Muscle layer of duodenum (tissue), 2 donors: ENCODE results near the gene GUCY1A1.

Experiments
- H3K27ac ChIP-seq: one replicate; pipeline ENCODE4 v1.7.0; 2013; ENCODE audit warnings: mild to moderate bottlenecking, low read length
- H3K27me3 ChIP-seq: one replicate; pipeline ENCODE4 v1.7.0; 2013; ENCODE audit warnings: low read depth, mild to moderate bottlenecking, control low read depth, low read length
- H3K36me3 ChIP-seq, 2 donors: one replicate each; pipeline ENCODE4 v1.7.0; 2013; ENCODE audit warnings: low read length in 2 of 2, control low read depth in 1 of 2, mild to moderate bottlenecking in 1 of 2; ENCODE audit not compliant: insufficient read depth in 2 of 2, control insufficient read depth in 1 of 2
- H3K4me1 ChIP-seq, 2 donors: one replicate each; pipeline ENCODE4 v1.7.0; 2013; ENCODE audit warnings: low read length in 2 of 2, mild to moderate bottlenecking in 2 of 2, control low read depth in 1 of 2, moderate library complexity in 1 of 2; ENCODE audit not compliant: insufficient read depth in 2 of 2, control insufficient read depth in 1 of 2
- H3K4me3 ChIP-seq, 2 donors: one replicate each; pipeline ENCODE4 v1.7.0; 2013; ENCODE audit warnings: low read length in 2 of 2, low read depth in 1 of 2, mild to moderate bottlenecking in 1 of 2
- H3K9me3 ChIP-seq, 2 donors: one replicate each; pipeline ENCODE4 v1.7.0; 2013; ENCODE audit warnings: low read length in 2 of 2, control low read depth in 1 of 2, mild to moderate bottlenecking in 1 of 2; ENCODE audit not compliant: control insufficient read depth in 1 of 2
- donor health status: healthy.

Gene GUCY1A1

GRCh38 chr4:155781249-155781831, 114.7 kb downstream of the GUCY1A1 start:
- H3K36me3 ChIP-seq = no peaks in the 10 kb centered on the region
- no peaks in the 10 kb centered on the region for H3K27me3 ChIP-seq
- no peaks in the 10 kb centered on the region for H3K9me3 ChIP-seq
- H3K4me3 ChIP-seq = no peak overlapping the region
- peaks cover 0 to 31% of the 10 kb centered on the region in 2 donors for H3K4me1 ChIP-seq
- no peak overlapping the region for H3K27ac ChIP-seq
